ENCODE results near the gene SIGLEC9. TPM values are rescaled to one million over a fixed set of nuclear protein-coding genes. Genes with fewer than 3 reads are reported as not detected.

SIGLEC9 gene
- total and polyA plus RNA-seq, 2 donors, result 1.9 to 6.8 TPM

- Histone ChIP-seq H3K4me3 (ENCODE audit: low read length in 2 of 2) (no peak overlapping the region), H3K27ac (ENCODE audit: low read depth in 1 of 2, low read length in 1 of 2) (no peak overlapping the region), H3K36me3 (ENCODE audit: control insufficient read depth in 2 of 2, insufficient read depth in 2 of 2, low read length in 1 of 2) (peaks cover 14 to 24% of the 10 kb centered on the region in 2 donors), H3K27me3 (ENCODE audit: control insufficient read depth in 2 of 2, insufficient read depth in 1 of 2, low read length in 1 of 2) (no peaks in the 10 kb centered on the region), H3K9me3 (ENCODE audit: control insufficient read depth in 2 of 2, insufficient read depth in 1 of 2, low read length in 1 of 2) (no peaks in the 10 kb centered on the region), H3K4me1 (ENCODE audit: control insufficient read depth in 2 of 2, insufficient read depth in 2 of 2, low read length in 2 of 2) (no peaks in the 10 kb centered on the region)
- DNase-seq (ENCODE audit: low read depth in 6 of 9, low spot score in 9 of 9), result no peak
- 94% methylated on average over 5 of the region's 5 CpGs for WGBS
These were observed 23.4 kb upstream of the SIGLEC9 start for GRCh38 chr19:51101171-51101865.

DNA sequence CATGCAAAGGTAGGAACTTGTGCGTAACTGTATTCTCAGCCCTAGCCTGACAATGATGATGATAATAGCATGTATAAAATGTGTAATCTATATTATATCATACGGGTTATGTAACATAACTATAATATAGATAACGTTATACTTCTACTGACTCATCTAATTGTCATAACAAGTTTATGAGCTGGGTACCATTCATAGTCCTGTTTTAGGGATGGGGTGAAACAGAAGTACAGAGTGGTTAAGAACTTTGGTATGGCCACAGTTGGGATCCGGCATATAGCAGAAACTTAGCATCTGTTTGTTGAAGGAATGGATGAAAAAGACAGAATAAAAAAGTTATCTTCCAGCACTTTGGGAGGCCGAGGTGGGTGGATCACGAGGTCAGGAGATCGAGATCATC is 21.7 kb upstream of the SIGLEC9 start:
- H3K9me3 ChIP-seq (ENCODE audit: control insufficient read depth in 2 of 2, insufficient read depth in 1 of 2, low read length in 1 of 2), result no peaks in the 10 kb centered on the region
- peaks cover 14 to 23% of the 10 kb centered on the region in 2 donors for H3K36me3 ChIP-seq (ENCODE audit: control insufficient read depth in 2 of 2, insufficient read depth in 2 of 2, low read length in 1 of 2)
- no peaks in the 10 kb centered on the region for H3K27me3 ChIP-seq (ENCODE audit: control insufficient read depth in 2 of 2, insufficient read depth in 1 of 2, low read length in 1 of 2)
- no peak for DNase-seq (ENCODE audit: low read depth in 6 of 9, low spot score in 9 of 9)
- no peak overlapping the region for H3K4me3 ChIP-seq (ENCODE audit: low read length in 2 of 2)
- WGBS, result 91% methylated on average over 7 of the region's 7 CpGs
- H3K4me1 ChIP-seq (ENCODE audit: control insufficient read depth in 2 of 2, insufficient read depth in 2 of 2, low read length in 2 of 2), result peaks cover 9 to 10% of the 10 kb centered on the region in 2 donors
- no peak overlapping the region for H3K27ac ChIP-seq (ENCODE audit: low read depth in 1 of 2, low read length in 1 of 2)

DNA sequence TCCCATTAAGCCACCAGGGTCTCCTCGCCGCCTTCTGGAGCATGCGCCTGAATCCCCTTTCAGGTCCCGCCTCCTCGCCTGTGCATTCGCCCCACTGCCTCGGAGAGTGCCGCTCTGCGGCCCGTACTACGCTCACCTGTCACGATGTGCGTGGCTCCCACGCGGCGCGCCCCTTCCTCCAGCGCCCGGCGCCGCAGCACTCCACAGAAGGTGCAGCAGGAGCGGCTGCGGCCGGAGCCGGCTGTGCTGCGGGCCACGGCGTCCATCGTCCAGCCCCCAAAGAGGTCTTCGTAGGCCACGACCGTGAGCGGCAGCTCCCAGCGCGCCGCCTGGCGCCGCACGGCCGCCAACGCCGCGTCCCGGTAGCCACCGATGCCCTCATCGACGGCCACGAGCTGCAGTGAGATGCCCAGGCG is 20.8 kb upstream of the SIGLEC9 start:
- no peak overlapping the region for H3K4me3 ChIP-seq (ENCODE audit: low read length in 2 of 2)
- no peak overlapping the region for H3K27ac ChIP-seq (ENCODE audit: low read depth in 1 of 2, low read length in 1 of 2)
- no peaks in the 10 kb centered on the region for H3K9me3 ChIP-seq (ENCODE audit: control insufficient read depth in 2 of 2, insufficient read depth in 1 of 2, low read length in 1 of 2)
- 97% methylated on average over 49 of the region's 49 CpGs for WGBS
- H3K27me3 ChIP-seq (ENCODE audit: control insufficient read depth in 2 of 2, insufficient read depth in 1 of 2, low read length in 1 of 2), result no peaks in the 10 kb centered on the region
- peaks cover 14 to 21% of the 10 kb centered on the region in 2 donors for H3K36me3 ChIP-seq (ENCODE audit: control insufficient read depth in 2 of 2, insufficient read depth in 2 of 2, low read length in 1 of 2)
- H3K4me1 ChIP-seq (ENCODE audit: control insufficient read depth in 2 of 2, insufficient read depth in 2 of 2, low read length in 2 of 2), result peaks cover 12% of the 10 kb centered on the region in 2 donors
- DNase-seq (ENCODE audit: low read depth in 6 of 9, low spot score in 9 of 9), result no peak

DNA sequence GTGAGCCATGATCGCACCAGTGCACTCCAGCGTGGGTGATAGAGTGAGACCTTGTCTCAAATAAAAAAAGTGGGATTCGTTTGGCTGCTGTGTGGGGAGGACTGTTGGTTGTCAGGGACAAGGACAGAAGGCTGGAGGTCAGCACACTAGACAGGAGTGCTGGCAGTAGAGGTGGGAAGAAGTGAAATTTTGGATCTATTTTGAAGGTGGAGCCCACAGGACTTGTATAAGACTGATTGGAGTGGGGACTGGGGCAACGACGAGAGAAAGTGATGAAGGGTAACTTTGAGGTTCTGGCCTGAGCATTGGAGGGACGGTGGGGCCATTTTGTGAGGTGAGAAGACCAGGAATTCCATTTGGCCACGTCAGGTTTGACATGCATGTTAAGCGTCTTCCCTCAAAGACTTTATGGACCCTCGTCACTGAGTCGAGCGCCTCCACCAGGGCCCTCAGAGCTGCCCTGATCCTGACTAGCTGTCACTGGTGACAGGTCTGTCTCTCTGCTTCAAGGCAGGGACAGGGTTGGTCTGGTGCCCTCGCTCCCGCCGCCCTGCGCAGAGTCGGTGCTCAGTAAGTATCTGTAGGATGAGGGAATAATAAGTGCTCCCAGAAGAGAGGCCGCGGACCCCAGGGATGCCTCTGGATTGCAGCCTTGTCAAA is 17.2 kb upstream of the SIGLEC9 start:
- Histone ChIP-seq H3K27me3 (ENCODE audit: control insufficient read depth in 2 of 2, insufficient read depth in 1 of 2, low read length in 1 of 2) (peaks cover 0 to 2% of the 10 kb centered on the region in 2 donors), H3K9me3 (ENCODE audit: control insufficient read depth in 2 of 2, insufficient read depth in 1 of 2, low read length in 1 of 2) (no peaks in the 10 kb centered on the region), H3K4me3 (ENCODE audit: low read length in 2 of 2) (peak overlapping the region; percentile 71 to 82), H3K4me1 (ENCODE audit: control insufficient read depth in 2 of 2, insufficient read depth in 2 of 2, low read length in 2 of 2) (peaks cover 13% of the 10 kb centered on the region in 2 donors), H3K27ac (ENCODE audit: low read depth in 1 of 2, low read length in 1 of 2) (no peak overlapping the region), H3K36me3 (ENCODE audit: control insufficient read depth in 2 of 2, insufficient read depth in 2 of 2, low read length in 1 of 2) (peaks cover 5 to 13% of the 10 kb centered on the region in 2 donors)
- WGBS, result 28% methylated on average over 18 of the region's 18 CpGs
- peak in 1 of 9 donors; percentile 22 for DNase-seq (ENCODE audit: low read depth in 6 of 9, low spot score in 9 of 9)

DNA sequence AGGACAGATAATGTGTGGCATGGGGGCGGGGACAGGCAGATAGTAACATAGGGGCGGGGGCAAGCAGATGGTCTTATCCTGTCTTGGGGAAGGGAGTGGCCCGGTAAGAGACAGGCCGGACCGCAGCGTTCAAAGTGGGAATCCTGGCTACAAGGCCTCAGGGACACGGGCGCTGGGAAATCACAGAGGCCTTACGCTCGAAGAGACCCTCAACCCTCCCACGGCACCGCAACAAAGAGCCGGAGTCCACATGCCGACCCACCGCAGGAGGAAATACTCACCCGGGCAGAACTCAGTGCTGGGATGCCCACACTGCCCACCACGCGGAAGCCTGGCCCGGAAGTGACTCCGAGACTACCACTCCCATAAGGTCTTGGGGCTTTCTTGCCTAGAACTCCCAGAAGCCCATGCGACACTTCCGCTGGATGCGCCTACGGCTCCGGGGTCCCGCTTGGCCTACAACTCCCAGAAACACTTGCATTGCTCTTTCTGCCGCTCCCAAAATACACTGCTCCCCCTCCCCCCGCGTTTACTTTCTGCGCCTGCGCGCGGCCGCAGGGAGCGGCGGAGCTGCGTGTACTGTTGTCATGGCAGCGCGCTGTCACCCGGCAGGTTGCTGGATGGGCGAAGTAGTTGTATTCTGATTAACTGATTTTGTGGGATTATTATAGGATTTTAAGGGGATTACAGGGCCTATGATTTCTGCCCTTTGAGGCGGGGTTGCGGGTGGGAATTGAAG is 16.5 kb upstream of the SIGLEC9 start, which contains the start of gene CTU1:
TSS of gene CTU1 (minus strand) at position 344 of the 739 bp plus-strand sequence. CDS start 3,840 bp downstream, outside the sequence.
- peaks cover 0 to 2% of the 10 kb centered on the region in 2 donors for H3K27me3 ChIP-seq (ENCODE audit: control insufficient read depth in 2 of 2, insufficient read depth in 1 of 2, low read length in 1 of 2)
- peak within 1 kb of the TSS in 1 of 2 donors; percentile 30 for H3K27ac ChIP-seq (ENCODE audit: low read depth in 1 of 2, low read length in 1 of 2)
- WGBS, result under 1% methylated on average over 43 of the region's 43 CpGs
- H3K4me3 ChIP-seq (ENCODE audit: low read length in 2 of 2), result peak within 1 kb of the TSS; percentile 71 to 82
- no peaks in the 10 kb centered on the region for H3K9me3 ChIP-seq (ENCODE audit: control insufficient read depth in 2 of 2, insufficient read depth in 1 of 2, low read length in 1 of 2)
- peak; percentile 96 to 99 (median 98) for DNase-seq (ENCODE audit: low read depth in 6 of 9, low spot score in 9 of 9)
- peaks cover 0 to 10% of the 10 kb centered on the region in 2 donors for H3K36me3 ChIP-seq (ENCODE audit: control insufficient read depth in 2 of 2, insufficient read depth in 2 of 2, low read length in 1 of 2)
- H3K4me1 ChIP-seq (ENCODE audit: control insufficient read depth in 2 of 2, insufficient read depth in 2 of 2, low read length in 2 of 2), result peaks cover 13% of the 10 kb centered on the region in 2 donors

GRCh38 chr19:51108805-51109146 is 15.9 kb upstream of the SIGLEC9 start:
- H3K27ac ChIP-seq (ENCODE audit: low read depth in 1 of 2, low read length in 1 of 2), result peak overlapping the region in 1 of 2 donors; percentile 30
- DNase-seq (ENCODE audit: low read depth in 6 of 9, low spot score in 9 of 9), result no peak
- WGBS, result 5% methylated on average over 15 of the region's 15 CpGs

DNA sequence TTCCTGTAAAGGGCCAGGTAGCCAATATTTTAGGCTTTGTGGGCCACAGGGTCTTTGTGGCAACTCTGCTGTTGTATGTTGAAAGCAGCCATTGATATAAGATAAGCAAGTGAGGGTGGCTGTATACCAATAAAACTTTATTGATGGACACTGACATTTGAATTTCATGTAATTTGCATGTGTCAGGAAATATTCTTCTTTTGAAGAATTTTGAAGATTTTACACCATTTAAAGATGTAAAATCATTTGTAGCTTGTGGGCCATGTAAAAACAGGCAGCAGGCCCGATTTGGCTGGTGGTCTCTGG is 14.1 kb upstream of the SIGLEC9 start:
- Histone ChIP-seq H3K4me1 (ENCODE audit: control insufficient read depth in 2 of 2, insufficient read depth in 2 of 2, low read length in 2 of 2) (peaks cover 13% of the 10 kb centered on the region in 2 donors), H3K27ac (ENCODE audit: low read depth in 1 of 2, low read length in 1 of 2) (no peak overlapping the region), H3K9me3 (ENCODE audit: control insufficient read depth in 2 of 2, insufficient read depth in 1 of 2, low read length in 1 of 2) (no peaks in the 10 kb centered on the region), H3K36me3 (ENCODE audit: control insufficient read depth in 2 of 2, insufficient read depth in 2 of 2, low read length in 1 of 2) (no peaks in the 10 kb centered on the region), H3K4me3 (ENCODE audit: low read length in 2 of 2) (no peak overlapping the region), H3K27me3 (ENCODE audit: control insufficient read depth in 2 of 2, insufficient read depth in 1 of 2, low read length in 1 of 2) (peaks cover 0 to 2% of the 10 kb centered on the region in 2 donors)
- DNase-seq (ENCODE audit: low read depth in 6 of 9, low spot score in 9 of 9), result no peak
- WGBS, result 84% methylated on average over 1 of the region's 1 CpG

More at GRCh38 chr19:51108805-51109146, 15.9 kb upstream of the SIGLEC9 start:
- Histone ChIP-seq H3K4me1 (ENCODE audit: control insufficient read depth in 2 of 2, insufficient read depth in 2 of 2, low read length in 2 of 2) (peaks cover 13% of the 10 kb centered on the region in 2 donors), H3K36me3 (ENCODE audit: control insufficient read depth in 2 of 2, insufficient read depth in 2 of 2, low read length in 1 of 2) (peaks cover 0 to 8% of the 10 kb centered on the region in 2 donors), H3K27me3 (ENCODE audit: control insufficient read depth in 2 of 2, insufficient read depth in 1 of 2, low read length in 1 of 2) (peaks cover 0 to 2% of the 10 kb centered on the region in 2 donors), H3K9me3 (ENCODE audit: control insufficient read depth in 2 of 2, insufficient read depth in 1 of 2, low read length in 1 of 2) (no peaks in the 10 kb centered on the region), H3K4me3 (ENCODE audit: low read length in 2 of 2) (peak overlapping the region; percentile 66 to 82)

DNA sequence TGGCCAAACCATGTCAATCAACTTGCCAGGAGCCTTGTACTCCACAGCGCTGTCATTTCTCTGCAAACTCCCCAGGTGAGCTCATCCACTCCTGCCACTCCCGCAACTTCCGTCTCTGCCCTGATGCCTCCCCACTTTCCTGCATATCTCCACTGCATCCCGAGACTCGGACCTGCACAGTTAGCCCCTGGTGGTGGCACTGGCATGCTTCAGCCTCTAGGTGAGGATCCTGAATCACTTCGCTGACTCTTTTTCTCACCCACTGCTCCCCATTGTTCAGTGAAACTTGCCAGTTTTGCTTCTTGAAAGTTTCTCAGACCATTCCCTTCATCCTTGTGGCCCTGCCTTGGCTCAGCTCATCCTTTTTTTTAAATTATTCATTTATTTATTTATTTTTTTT is 13.1 kb upstream of the SIGLEC9 start:
- peaks cover 13% of the 10 kb centered on the region in 2 donors for H3K4me1 ChIP-seq (ENCODE audit: control insufficient read depth in 2 of 2, insufficient read depth in 2 of 2, low read length in 2 of 2)
- H3K4me3 ChIP-seq (ENCODE audit: low read length in 2 of 2), result no peak overlapping the region
- peaks cover 0 to 2% of the 10 kb centered on the region in 2 donors for H3K27me3 ChIP-seq (ENCODE audit: control insufficient read depth in 2 of 2, insufficient read depth in 1 of 2, low read length in 1 of 2)
- no peak overlapping the region for H3K27ac ChIP-seq (ENCODE audit: low read depth in 1 of 2, low read length in 1 of 2)
- no peaks in the 10 kb centered on the region for H3K36me3 ChIP-seq (ENCODE audit: control insufficient read depth in 2 of 2, insufficient read depth in 2 of 2, low read length in 1 of 2)
- no peak for DNase-seq (ENCODE audit: low read depth in 6 of 9, low spot score in 9 of 9)
- WGBS, result 63% methylated on average over 6 of the region's 6 CpGs
- no peaks in the 10 kb centered on the region for H3K9me3 ChIP-seq (ENCODE audit: control insufficient read depth in 2 of 2, insufficient read depth in 1 of 2, low read length in 1 of 2)

Data from thymus (tissue), 11 donors.